ENCODE results near the gene ELL3. TPM values are rescaled to one million over a fixed set of nuclear protein-coding genes. Genes with fewer than 3 reads are reported as not detected.
"Not testable (repeated sequence)": the region's sequence is repeated elsewhere in the genome, so short reads cannot be mapped to it uniquely, and the experiment has no call there.

Gene ELL3
- total RNA-seq, 1 donor from 2014 or later = 1.0 TPM

DNA sequence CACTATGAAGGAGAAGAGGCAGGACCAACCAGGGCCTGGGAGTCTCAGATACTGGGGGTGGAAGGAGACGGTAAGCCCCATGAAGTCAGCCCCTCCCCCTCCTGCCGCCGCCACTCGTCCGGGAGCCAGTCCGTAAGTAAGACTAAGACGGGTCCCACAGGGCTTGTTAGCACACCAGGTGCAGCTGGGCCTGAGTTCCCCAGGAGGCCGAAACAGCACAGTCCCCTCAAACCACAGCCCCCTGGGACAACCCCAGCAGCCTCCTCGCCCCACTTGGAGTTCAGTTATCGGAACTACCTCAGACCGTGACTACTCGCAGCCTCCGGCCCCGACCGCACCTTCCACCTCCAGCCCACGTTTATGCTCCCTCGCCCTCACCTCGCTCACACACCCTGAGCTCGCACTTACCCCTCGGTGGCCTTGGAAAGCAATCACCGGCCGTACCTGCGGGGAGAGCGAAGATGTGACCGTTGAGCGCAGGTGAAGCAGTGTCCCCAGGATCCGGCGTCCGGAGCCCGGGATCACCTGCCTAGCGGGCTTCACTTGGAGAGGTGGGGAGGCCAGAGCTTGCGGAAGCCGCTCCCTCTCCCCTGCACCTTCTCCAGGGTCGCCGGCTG, 557 bp downstream of the ELL3 start:
- peaks cover 22% of the 10 kb centered on the region for H3K36me3 Mint-ChIP-seq (ENCODE audit: low read depth)
- peaks cover 9% of the 10 kb centered on the region for H3K27me3 Mint-ChIP-seq (ENCODE audit: low read depth)
- peaks cover 7% of the 10 kb centered on the region for H3K4me1 Mint-ChIP-seq (ENCODE audit: low read depth)
- DNase-seq (ENCODE audit: low spot score) = no peak
- H3K4me3 Mint-ChIP-seq (ENCODE audit: low read depth) = peak overlapping the region; percentile 83
- intact Hi-C loops (cut with micrococcal nuclease) = loop anchor here (2.0 kb wide), 2 partner anchors 17 to 25 kb away; partner anchors contain the start of gene SERF2
- no peaks in the 10 kb centered on the region for H3K9me3 Mint-ChIP-seq
- no peak overlapping the region for H3K27ac Mint-ChIP-seq

DNA sequence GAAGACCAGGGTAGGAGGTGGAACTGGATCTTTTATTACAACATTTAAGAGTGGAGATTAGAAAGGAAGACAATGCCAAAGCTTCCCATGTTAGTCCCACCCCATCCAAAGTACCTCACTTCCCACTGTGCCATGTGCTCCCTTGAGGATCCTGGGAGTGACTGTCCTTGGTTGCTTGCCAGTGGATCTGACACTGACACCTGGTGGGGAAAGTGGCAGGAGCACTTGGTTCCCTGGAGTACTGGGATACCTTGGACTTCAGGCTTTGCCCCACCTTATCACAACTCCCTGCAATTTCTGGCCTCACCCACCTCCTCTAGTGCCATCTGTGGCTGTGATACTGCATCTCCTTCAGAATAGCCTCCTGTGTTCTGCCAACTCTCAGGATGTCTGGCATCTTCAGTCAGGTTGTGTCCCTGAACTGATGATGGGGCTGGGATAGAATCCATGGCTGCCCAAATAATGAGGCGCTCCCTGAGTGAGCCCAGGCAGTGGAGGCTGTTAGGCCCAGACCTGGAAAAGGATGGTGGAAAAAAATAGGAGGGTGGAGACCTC, 1.3 kb downstream of the ELL3 start:
- H3K9me3 Mint-ChIP-seq = no peaks in the 10 kb centered on the region
- peaks cover 7% of the 10 kb centered on the region for H3K4me1 Mint-ChIP-seq (ENCODE audit: low read depth)
- peaks cover 29% of the 10 kb centered on the region for H3K36me3 Mint-ChIP-seq (ENCODE audit: low read depth)
- H3K4me3 Mint-ChIP-seq (ENCODE audit: low read depth) = no peak overlapping the region
- H3K27me3 Mint-ChIP-seq (ENCODE audit: low read depth) = peaks cover 5% of the 10 kb centered on the region
- intact Hi-C loops (cut with micrococcal nuclease) = no loop called here
- H3K27ac Mint-ChIP-seq = no peak overlapping the region
- DNase-seq (ENCODE audit: low spot score) = no peak

DNA sequence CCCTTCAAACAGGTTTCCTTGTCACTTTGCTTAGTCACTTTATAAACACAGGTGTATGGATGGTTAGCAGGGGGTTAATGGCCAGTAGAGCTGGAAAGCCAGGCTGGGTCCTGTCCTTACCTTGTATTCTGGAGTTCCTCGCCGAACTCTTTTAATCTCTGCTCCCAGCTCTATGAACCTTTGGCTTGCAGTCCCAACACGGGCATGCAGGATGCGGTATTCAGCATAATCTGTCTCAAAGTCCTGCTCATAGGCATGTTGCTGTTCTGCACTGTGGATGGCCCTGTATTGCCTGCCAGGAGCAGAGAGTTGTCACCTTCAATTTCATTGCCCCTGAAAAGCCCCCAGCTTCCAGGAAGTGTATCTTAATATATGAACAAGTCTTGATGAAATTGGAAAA, 2.7 kb downstream of the ELL3 start:
- Mint-ChIP-seq H3K27ac (no peak overlapping the region), H3K4me3 (ENCODE audit: low read depth) (no peak overlapping the region), H3K27me3 (ENCODE audit: low read depth) (peaks cover 2% of the 10 kb centered on the region), H3K9me3 (no peaks in the 10 kb centered on the region), H3K36me3 (ENCODE audit: low read depth) (peaks cover 43% of the 10 kb centered on the region), H3K4me1 (ENCODE audit: low read depth) (peaks cover 6% of the 10 kb centered on the region)
- no peak for DNase-seq (ENCODE audit: low spot score)
- intact Hi-C loops (cut with micrococcal nuclease) = no loop called here

DNA sequence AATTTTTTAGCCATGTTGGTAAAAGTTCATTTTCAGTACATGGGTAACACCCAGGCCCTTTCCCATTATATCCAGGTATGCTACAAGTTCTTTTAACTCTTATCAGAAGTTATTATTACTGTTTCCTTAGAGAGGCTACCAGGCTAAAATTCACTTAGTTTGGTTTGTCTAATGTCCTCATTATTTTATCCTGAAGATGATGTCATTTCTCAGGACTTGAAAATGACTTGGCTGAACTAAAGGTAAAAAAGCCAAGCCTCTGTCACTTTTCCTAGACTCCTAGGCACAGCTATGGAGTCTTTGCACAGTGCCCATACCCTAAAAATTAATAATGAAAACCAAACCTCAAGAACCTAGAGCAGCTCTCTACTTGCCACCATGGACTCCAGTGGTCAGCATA, 4.1 kb downstream of the ELL3 start:
- Mint-ChIP-seq H3K27me3 (ENCODE audit: low read depth) (no peaks in the 10 kb centered on the region), H3K27ac (no peak overlapping the region), H3K4me1 (ENCODE audit: low read depth) (peaks cover 2% of the 10 kb centered on the region), H3K9me3 (no peaks in the 10 kb centered on the region), H3K4me3 (ENCODE audit: low read depth) (no peak overlapping the region), H3K36me3 (ENCODE audit: low read depth) (peaks cover 56% of the 10 kb centered on the region)
- intact Hi-C loops (cut with micrococcal nuclease) = no loop called here
- DNase-seq (ENCODE audit: low spot score) = no peak

DNA sequence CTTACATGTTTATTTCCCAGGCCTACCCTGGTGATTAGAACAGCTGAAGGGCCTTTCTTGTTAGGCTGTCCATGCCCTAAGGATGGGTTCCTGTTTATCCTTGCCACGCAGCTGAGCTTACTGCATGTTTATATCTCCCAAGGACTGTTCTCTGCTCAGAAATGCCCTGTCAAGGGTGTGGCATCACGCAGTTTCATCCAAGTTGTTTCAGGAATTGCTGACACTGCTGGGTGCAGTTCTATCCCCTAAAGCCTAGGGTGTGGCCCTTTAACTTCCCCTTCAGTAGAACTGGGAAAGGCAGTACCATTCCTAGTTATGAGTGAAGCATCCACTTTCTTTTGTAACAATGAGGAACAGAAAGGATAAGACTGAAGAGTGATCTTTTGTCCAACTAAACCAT, 5.0 kb downstream of the ELL3 start:
- Mint-ChIP-seq H3K4me1 (ENCODE audit: low read depth) (no peaks in the 10 kb centered on the region), H3K9me3 (no peaks in the 10 kb centered on the region), H3K27me3 (ENCODE audit: low read depth) (no peaks in the 10 kb centered on the region), H3K27ac (no peak overlapping the region), H3K4me3 (ENCODE audit: low read depth) (no peak overlapping the region), H3K36me3 (ENCODE audit: low read depth) (peaks cover 58% of the 10 kb centered on the region)
- intact Hi-C loops (cut with micrococcal nuclease) = loop anchor here (2.0 kb wide), 1 partner anchor 19 kb away; no protein-coding TSS in a partner anchor
- DNase-seq (ENCODE audit: low spot score) = no peak

DNA sequence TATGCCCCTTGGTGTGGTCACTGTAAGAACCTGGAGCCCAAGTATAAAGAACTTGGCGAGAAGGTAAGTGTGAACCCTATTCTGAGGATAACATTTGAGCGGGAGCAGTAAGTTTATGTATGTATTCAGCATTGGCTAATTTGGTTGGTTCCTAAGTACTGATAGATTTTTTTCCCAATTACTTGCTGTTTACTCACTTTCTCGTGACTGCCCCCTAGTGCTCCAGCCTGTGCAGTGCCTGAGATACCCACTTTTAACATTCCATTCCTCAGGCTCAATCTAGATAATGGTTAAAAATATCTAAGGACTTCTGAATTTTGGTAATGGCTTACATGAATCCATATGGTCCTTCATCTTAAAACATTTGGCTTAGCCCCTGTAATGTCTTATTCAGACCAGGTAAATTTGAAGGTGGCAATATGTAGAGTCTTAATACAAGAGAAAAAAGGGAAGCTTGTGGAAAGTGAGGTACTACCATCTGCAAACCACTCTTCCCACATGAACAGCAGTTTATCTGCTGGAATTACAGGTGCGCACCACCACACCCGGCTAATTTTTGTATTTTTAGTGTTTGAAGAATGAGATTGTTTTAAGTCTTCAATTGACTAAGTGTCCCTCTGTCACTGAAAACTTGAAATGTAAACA, 7.1 kb downstream of the ELL3 start:
- no peak overlapping the region for H3K4me3 Mint-ChIP-seq (ENCODE audit: low read depth)
- intact Hi-C loops (cut with micrococcal nuclease) = loop anchor here (2.0 kb wide), 1 partner anchor 17 kb away; no protein-coding TSS in a partner anchor
- H3K27ac Mint-ChIP-seq = peak overlapping the region; percentile 21
- DNase-seq (ENCODE audit: low spot score) = peak; percentile 33
- no peaks in the 10 kb centered on the region for H3K4me1 Mint-ChIP-seq (ENCODE audit: low read depth)
- no peaks in the 10 kb centered on the region for H3K9me3 Mint-ChIP-seq
- no peaks in the 10 kb centered on the region for H3K27me3 Mint-ChIP-seq (ENCODE audit: low read depth)
- peaks cover 75% of the 10 kb centered on the region for H3K36me3 Mint-ChIP-seq (ENCODE audit: low read depth)

DNA sequence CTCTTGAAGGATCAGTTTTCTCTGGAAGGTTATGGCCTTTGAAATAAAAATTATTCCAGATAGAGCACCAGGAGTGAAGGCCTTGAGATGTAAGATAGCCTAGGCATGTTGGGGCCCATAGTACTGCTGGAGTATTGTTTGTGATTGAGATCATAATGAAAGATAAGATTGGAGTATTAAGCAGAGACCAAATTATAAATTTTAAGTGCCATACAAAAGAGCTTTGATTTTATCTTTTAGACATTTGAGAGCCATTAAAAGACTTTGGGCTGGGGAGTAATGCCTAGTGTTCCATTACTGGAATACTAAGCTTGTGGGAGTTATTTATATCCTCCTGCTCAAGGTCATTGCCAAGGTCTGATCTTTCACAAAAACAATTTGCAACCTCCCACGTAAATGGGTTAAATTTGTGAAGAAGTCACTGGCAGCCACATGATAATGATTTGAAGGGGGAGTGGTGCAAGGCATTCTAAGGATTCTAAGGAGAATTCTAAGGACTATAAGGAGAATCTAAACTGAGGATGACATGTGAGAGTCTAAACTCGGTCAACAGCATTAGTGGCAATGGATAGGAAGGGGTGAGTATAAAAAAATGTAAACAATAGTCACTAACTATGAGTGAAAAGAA, 12.8 kb downstream of the ELL3 start:
- H3K27me3 Mint-ChIP-seq (ENCODE audit: low read depth) = no peaks in the 10 kb centered on the region
- no peaks in the 10 kb centered on the region for H3K4me1 Mint-ChIP-seq (ENCODE audit: low read depth)
- H3K9me3 Mint-ChIP-seq = no peaks in the 10 kb centered on the region
- no peak for DNase-seq (ENCODE audit: low spot score)
- H3K36me3 Mint-ChIP-seq (ENCODE audit: low read depth) = peaks cover 74% of the 10 kb centered on the region
- H3K27ac Mint-ChIP-seq = peak overlapping the region; percentile 16
- intact Hi-C loops (cut with micrococcal nuclease) = no loop called here
- no peak overlapping the region for H3K4me3 Mint-ChIP-seq (ENCODE audit: low read depth)

DNA sequence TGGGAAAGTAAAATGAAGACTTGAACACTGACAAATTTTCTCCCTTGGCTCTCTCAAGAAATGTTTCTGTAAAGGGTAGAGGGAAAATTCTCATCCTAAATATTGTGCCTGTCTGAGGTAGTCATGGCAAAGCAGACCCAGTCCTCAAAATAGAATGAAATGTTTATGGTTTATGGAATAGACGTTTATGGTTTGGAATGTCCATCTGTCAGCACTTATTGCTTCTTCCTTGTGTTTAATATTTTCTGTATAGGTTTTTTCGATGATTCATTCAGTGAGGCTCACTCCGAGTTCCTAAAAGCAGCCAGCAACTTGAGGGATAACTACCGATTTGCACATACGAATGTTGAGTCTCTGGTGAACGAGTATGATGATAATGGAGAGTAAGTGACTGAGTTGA, 13.9 kb downstream of the ELL3 start:
- intact Hi-C loops (cut with micrococcal nuclease) = no loop called here
- Mint-ChIP-seq H3K27me3 (ENCODE audit: low read depth) (no peaks in the 10 kb centered on the region), H3K4me3 (ENCODE audit: low read depth) (no peak overlapping the region), H3K4me1 (ENCODE audit: low read depth) (no peaks in the 10 kb centered on the region), H3K9me3 (no peaks in the 10 kb centered on the region), H3K27ac (no peak overlapping the region), H3K36me3 (ENCODE audit: low read depth) (peaks cover 73% of the 10 kb centered on the region)
- no peak for DNase-seq (ENCODE audit: low spot score)

DNA sequence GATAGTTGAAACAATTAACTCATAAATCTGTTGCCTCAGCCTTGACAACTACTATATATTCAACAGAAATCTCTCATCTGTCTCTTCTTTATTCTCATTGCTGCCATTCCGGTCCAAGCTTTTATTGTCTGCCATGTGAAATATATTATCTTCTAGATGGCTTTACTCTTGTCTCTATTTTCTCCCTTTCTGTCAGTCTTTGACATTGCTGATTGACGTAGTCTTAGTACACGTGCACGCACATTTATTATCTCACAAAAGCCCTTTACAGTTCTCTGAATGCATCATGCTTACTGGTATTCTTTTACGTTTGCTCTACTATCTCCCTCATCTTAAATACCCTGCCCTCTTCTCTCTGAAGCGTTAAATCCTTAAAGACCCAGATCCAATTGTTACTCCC, 24.9 kb downstream of the ELL3 start:
- no peak for DNase-seq (ENCODE audit: low spot score)
- Mint-ChIP-seq H3K27ac (no peak overlapping the region), H3K4me3 (ENCODE audit: low read depth) (peak overlapping the region; percentile 10), H3K27me3 (ENCODE audit: low read depth) (no peaks in the 10 kb centered on the region), H3K9me3 (no peaks in the 10 kb centered on the region), H3K36me3 (ENCODE audit: low read depth) (peaks cover 74% of the 10 kb centered on the region), H3K4me1 (ENCODE audit: low read depth) (peaks cover 30% of the 10 kb centered on the region)
- intact Hi-C loops (cut with micrococcal nuclease) = loop anchor here (2.0 kb wide), 2 partner anchors 19 to 25 kb away; partner anchors contain the start of gene ELL3

DNA sequence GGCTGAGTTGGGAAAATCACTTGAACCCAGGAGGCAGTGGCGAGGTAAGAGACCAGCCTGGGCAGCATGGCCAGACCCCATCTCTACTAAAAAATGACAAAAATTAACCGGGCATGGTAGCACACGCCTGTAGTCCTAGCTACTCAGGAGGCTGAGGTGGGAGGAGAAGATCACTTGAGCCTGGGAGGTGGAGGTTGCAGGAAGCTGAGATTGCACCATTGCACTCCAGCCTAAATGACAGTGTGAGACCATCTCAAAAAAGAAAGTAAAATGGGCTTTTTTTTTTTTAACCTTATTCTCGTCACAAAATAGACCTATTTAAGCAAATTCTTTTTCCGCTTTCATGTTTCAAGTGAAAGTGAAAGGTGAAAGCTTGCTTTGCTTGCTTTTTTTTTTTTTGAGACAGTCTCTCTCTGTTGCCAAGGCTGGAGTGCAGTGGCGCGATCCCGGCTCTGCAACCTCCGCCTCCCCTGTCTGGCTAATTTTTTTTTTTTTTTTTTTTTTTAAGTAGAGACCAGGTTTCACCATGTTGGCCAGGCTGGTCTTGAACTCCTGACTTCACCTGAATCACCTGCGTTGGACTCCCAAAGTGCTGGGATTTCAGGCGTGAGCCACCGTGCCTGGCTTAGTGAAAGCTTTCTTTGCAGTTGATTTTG, 26.9 kb downstream of the ELL3 start:
- H3K4me1 Mint-ChIP-seq (ENCODE audit: low read depth) = peaks cover 33% of the 10 kb centered on the region
- intact Hi-C loops (cut with micrococcal nuclease) = loop anchor here (2.0 kb wide), 2 partner anchors 27 to 43 kb away; partner anchors contain the start of genes ELL3 and SERF2
- H3K4me3 Mint-ChIP-seq (ENCODE audit: low read depth) = peak overlapping the region; percentile 63
- DNase-seq (ENCODE audit: low spot score) = peak; percentile 48
- no peaks in the 10 kb centered on the region for H3K27me3 Mint-ChIP-seq (ENCODE audit: low read depth)
- H3K27ac Mint-ChIP-seq = peak overlapping the region; percentile 72
- H3K36me3 Mint-ChIP-seq (ENCODE audit: low read depth) = peaks cover 58% of the 10 kb centered on the region
- no peaks in the 10 kb centered on the region for H3K9me3 Mint-ChIP-seq

DNA sequence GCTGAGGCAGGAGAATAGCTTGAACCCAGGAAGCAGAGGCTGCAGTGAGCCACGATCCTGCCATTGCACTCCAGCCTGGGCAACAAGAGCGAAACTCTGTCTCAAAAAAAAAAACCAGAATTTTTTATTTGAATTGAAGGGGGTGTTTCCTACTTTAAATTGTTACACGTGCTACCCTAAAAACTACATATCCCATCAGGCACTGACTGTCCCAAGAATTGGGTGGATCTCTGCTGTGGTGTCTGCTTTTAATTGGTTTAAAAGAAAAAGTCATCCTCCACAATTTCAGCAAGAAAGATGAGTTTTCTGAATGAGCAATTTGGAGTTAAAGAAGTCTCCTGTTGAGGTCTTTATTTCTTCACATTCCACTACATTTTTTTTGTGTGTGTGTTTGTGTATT, 28.4 kb downstream of the ELL3 start:
- peak overlapping the region; percentile 38 for H3K27ac Mint-ChIP-seq

DNA sequence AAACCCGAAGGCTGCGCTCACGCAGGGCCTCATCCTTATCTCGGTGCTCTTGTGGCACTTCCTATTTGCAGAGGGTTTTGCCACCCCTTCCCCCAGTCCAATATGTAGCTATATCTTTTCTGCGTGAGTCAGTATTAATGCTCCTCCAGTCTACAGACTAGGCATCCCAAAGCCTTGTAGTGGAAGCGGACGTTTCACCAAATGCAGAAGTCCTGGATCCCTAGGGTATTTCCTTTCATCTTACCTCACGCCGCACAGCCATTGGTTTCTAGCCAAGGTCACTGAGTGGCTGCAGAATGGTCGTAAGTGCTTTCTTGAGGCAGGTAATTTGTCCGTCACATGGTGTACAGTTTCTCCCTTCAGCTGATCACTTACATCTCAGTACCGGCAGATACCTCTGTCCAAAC, 29.9 kb downstream of the ELL3 start:
- peak overlapping the region; percentile 95 for H3K4me3 Mint-ChIP-seq (ENCODE audit: low read depth)
- not testable (repeated sequence) for H3K9me3 Mint-ChIP-seq; DNase-seq (ENCODE audit: low spot score); H3K27me3 Mint-ChIP-seq (ENCODE audit: low read depth)
- intact Hi-C loops (cut with micrococcal nuclease) = loop anchor here (2.0 kb wide), 1 partner anchor 54 kb away; the partner anchor contains the start of genes HYPK and SERINC4
- peaks cover 29% of the 10 kb centered on the region for H3K4me1 Mint-ChIP-seq (ENCODE audit: low read depth)
- peak overlapping the region; percentile 96 for H3K27ac Mint-ChIP-seq
- peaks cover 38% of the 10 kb centered on the region for H3K36me3 Mint-ChIP-seq (ENCODE audit: low read depth)

More for the DNA sequence above, 28.4 kb downstream of the ELL3 start:
- Mint-ChIP-seq H3K36me3 (ENCODE audit: low read depth) (peaks cover 47% of the 10 kb centered on the region), H3K9me3 (no peaks in the 10 kb centered on the region), H3K27me3 (ENCODE audit: low read depth) (no peaks in the 10 kb centered on the region), H3K4me3 (ENCODE audit: low read depth) (peak overlapping the region; percentile 95), H3K4me1 (ENCODE audit: low read depth) (peaks cover 33% of the 10 kb centered on the region)
- intact Hi-C loops (cut with micrococcal nuclease) = loop anchor here (2.0 kb wide), 1 partner anchor 44 kb away; the partner anchor contains the start of gene SERF2
- no peak for DNase-seq (ENCODE audit: low spot score)

Measured in activated T-helper 2 cell treated with anti-CD3 and anti-CD28 coated beads, Interferon-gamma antibody, Interleukin-2, Interleukin-4, amounts not matched to agents 10 μg/mL and 5 μg/mL and 100 μg/mL, durations not matched to agents 14 hours and 24 hours and 36 hours (primary cell).